ENCODE results near the gene INPP5A. TPM values are rescaled to one million over a fixed set of nuclear protein-coding genes. Genes with fewer than 3 reads are reported as not detected.

INPP5A gene, protein sequence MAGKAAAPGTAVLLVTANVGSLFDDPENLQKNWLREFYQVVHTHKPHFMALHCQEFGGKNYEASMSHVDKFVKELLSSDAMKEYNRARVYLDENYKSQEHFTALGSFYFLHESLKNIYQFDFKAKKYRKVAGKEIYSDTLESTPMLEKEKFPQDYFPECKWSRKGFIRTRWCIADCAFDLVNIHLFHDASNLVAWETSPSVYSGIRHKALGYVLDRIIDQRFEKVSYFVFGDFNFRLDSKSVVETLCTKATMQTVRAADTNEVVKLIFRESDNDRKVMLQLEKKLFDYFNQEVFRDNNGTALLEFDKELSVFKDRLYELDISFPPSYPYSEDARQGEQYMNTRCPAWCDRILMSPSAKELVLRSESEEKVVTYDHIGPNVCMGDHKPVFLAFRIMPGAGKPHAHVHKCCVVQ
- total RNA-seq (53.6 and 55.8 TPM in 2 replicates), polyA plus RNA-seq (35.1 and 41.2 TPM in 2 replicates)

DNA sequence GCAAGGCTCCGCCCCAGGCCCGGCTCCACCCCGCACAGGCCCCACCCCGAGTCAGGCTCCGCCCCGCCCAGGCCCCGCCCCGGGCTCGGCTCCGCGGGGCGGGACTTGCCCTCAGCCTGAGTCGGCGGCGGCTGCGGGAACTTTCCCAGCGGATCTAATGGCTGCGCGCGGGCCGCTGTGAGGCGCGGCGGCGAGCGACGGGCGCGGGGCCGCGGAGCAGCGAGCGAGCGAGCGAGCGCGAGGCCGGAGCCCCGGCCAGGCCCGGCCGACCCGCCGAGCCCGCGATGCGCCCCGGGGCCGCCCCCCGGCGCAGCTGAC is at the start of gene INPP5A:
INPP5A (plus strand) TSS at position 104 of the 318 bp plus-strand sequence. CDS start 310 bp downstream, outside the sequence.
- H3K4me1 ChIP-seq (ENCODE audit: insufficient read depth), result peaks cover 40% of the 10 kb centered on the region
- H2AFZ ChIP-seq, result peak within 1 kb of the TSS; percentile 55
- H3K4me3 ChIP-seq, result peak within 1 kb of the TSS; percentile 89
- H4K20me1 ChIP-seq (ENCODE audit: insufficient read depth, poor library complexity, severe bottlenecking), result peaks cover 32% of the 10 kb centered on the region
- TF ChIP-seq, protein P1, sequence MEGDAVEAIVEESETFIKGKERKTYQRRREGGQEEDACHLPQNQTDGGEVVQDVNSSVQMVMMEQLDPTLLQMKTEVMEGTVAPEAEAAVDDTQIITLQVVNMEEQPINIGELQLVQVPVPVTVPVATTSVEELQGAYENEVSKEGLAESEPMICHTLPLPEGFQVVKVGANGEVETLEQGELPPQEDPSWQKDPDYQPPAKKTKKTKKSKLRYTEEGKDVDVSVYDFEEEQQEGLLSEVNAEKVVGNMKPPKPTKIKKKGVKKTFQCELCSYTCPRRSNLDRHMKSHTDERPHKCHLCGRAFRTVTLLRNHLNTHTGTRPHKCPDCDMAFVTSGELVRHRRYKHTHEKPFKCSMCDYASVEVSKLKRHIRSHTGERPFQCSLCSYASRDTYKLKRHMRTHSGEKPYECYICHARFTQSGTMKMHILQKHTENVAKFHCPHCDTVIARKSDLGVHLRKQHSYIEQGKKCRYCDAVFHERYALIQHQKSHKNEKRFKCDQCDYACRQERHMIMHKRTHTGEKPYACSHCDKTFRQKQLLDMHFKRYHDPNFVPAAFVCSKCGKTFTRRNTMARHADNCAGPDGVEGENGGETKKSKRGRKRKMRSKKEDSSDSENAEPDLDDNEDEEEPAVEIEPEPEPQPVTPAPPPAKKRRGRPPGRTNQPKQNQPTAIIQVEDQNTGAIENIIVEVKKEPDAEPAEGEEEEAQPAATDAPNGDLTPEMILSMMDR (IDR thresholded peaks at IDR 0.05; ENCODE audit: poor library complexity), result no peak
- TF ChIP-seq EZH2 (IDR thresholded peaks at IDR 0.05; ENCODE audit: borderline replicate concordance), result no peak
- TF ChIP-seq EZH2phosphoT487 (IDR thresholded peaks at IDR 0.05; ENCODE audit: low read depth, severe bottlenecking, unreplicated experiment), result no peak
- no peaks in the 10 kb centered on the region for H3K27me3 ChIP-seq
- H3K9me3 ChIP-seq (ENCODE audit: low read depth), result no peaks in the 10 kb centered on the region
- H3K27ac ChIP-seq, result peak within 1 kb of the TSS; percentile 83
- no peaks in the 10 kb centered on the region for H3K36me3 ChIP-seq (replicated peaks; ENCODE audit: insufficient read depth, low read depth)
- H3K9me2 ChIP-seq (replicated peaks; ENCODE audit: insufficient read depth), result no peaks in the 10 kb centered on the region
- no peak for DNase-seq (ENCODE audit: low spot score)
- peak within 1 kb of the TSS; percentile 97 for H3K4me2 ChIP-seq
- peaks cover 42% of the 10 kb centered on the region for H3K79me2 ChIP-seq
- 0% methylated on average over 12 of the region's 50 CpGs for WGBS (ENCODE audit: low lambda C conversion rate, missing lambda C conversion rate)

DNA sequence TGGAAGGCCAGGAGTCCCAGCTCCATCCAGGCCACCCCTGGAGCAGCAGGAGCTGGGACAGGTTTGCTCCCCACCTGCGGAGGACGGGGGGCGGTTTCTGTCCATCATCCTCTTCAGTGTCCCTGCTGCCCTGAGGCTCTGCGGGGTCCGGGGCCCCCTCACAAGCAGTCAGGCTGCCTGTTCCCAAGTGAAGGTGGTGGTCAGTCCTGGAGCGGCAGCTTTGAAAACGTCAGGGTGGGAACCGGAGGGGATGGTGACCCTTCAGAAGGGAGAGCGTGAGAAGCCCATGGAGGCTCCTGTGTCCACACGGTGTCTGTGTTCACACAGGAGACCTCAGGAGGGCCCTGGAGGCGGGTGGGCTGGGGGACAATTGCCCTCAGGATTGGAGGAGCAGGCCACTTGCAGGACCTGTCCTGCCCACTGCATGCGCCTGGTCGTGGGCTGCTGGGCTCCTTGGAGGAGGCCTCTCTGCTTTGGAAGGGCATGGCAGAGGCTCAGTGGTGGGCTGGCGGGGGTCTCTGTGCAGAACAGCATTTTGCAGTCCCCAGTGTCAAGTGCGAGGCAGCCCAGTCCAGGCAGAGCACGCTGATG is 49.3 kb upstream of the INPP5A start:
- Histone ChIP-seq H4K20me1 (ENCODE audit: insufficient read depth, poor library complexity, severe bottlenecking) (no peaks in the 10 kb centered on the region), H3K4me2 (no peak overlapping the region), H3K79me2 (no peaks in the 10 kb centered on the region), H3K4me1 (ENCODE audit: insufficient read depth) (peaks cover 4% of the 10 kb centered on the region), H2AFZ (no peak overlapping the region), H3K4me3 (no peak overlapping the region), H3K36me3 (replicated peaks; ENCODE audit: insufficient read depth, low read depth) (no peaks in the 10 kb centered on the region), H3K9me3 (ENCODE audit: low read depth) (no peaks in the 10 kb centered on the region), H3K27ac (no peak overlapping the region), H3K27me3 (no peaks in the 10 kb centered on the region), H3K9me2 (replicated peaks; ENCODE audit: insufficient read depth) (no peaks in the 10 kb centered on the region)
- no peak for DNase-seq (ENCODE audit: low spot score)
- 95% methylated on average over 16 of the region's 16 CpGs for WGBS (ENCODE audit: low lambda C conversion rate, missing lambda C conversion rate)
- TF ChIP-seq, protein P1 (IDR thresholded peaks at IDR 0.05; ENCODE audit: poor library complexity), result no peak
- no peak for TF ChIP-seq EZH2 (IDR thresholded peaks at IDR 0.05; ENCODE audit: borderline replicate concordance)
- no peak for TF ChIP-seq EZH2phosphoT487 (IDR thresholded peaks at IDR 0.05; ENCODE audit: low read depth, severe bottlenecking, unreplicated experiment)

DNA sequence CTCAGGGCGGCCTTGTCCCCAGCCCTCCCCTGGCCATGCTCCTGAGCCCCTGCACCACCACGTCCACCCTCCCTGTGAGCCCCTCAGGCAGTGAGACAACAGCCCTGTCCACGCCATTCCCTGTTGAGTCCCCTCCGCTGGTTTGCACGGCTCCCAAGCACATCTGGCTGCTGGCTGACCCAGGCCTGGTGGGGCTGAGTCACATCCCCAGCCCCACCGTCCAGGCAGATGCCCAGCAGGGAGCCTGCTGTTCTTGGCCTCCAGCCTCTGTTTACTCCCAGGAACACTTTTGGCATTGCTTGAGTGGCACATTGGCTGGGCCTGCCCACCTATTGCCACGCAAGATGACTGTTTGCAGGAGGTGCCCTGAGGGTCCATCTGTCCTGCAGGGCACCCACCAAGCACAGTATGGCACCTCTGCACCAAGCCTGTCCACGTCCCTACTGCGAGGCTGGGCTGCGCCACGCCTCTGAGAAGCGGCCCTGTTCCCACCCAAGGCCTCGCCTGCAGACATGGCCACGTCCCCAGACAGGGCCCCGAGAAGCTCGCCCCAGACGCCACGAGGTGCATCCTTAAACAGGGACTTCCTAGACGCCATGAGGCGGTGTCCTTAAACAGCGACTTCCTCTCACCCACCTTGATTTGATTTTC is 48.4 kb upstream of the INPP5A start:
- Histone ChIP-seq H2AFZ (no peak overlapping the region), H3K36me3 (replicated peaks; ENCODE audit: insufficient read depth, low read depth) (no peaks in the 10 kb centered on the region), H3K4me3 (no peak overlapping the region), H4K20me1 (ENCODE audit: insufficient read depth, poor library complexity, severe bottlenecking) (no peaks in the 10 kb centered on the region), H3K9me3 (ENCODE audit: low read depth) (no peaks in the 10 kb centered on the region), H3K9me2 (replicated peaks; ENCODE audit: insufficient read depth) (no peaks in the 10 kb centered on the region), H3K4me2 (no peak overlapping the region), H3K4me1 (ENCODE audit: insufficient read depth) (peaks cover 4% of the 10 kb centered on the region), H3K79me2 (no peaks in the 10 kb centered on the region), H3K27me3 (no peaks in the 10 kb centered on the region), H3K27ac (no peak overlapping the region)
- TF ChIP-seq EZH2phosphoT487 (IDR thresholded peaks at IDR 0.05; ENCODE audit: low read depth, severe bottlenecking, unreplicated experiment), result no peak
- TF ChIP-seq, protein P1 (IDR thresholded peaks at IDR 0.05; ENCODE audit: poor library complexity), result no peak
- DNase-seq (ENCODE audit: low spot score), result no peak
- 89% methylated on average over 21 of the region's 21 CpGs for WGBS (ENCODE audit: low lambda C conversion rate, missing lambda C conversion rate)
